ENCODE measurements around the gene IER5.

DNA sequence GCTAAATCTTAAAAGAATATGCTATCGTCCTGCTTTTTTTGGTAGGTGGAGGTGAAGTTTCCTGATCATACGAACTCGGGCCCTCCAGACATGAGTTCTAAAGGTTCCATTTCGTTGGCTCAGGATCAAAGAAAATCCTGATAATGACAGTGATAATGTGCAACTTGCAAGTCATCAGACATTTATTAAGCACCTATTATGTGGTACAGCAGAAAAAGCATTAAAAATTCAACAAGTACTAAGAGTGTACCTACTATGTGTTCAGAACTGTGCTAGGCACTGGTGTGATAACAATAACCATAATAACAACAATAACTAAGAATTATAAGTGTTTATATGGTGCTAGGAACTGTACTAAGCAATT is 3.9 kb upstream of the IER5 start:
- TF ChIP-seq, protein P1, sequence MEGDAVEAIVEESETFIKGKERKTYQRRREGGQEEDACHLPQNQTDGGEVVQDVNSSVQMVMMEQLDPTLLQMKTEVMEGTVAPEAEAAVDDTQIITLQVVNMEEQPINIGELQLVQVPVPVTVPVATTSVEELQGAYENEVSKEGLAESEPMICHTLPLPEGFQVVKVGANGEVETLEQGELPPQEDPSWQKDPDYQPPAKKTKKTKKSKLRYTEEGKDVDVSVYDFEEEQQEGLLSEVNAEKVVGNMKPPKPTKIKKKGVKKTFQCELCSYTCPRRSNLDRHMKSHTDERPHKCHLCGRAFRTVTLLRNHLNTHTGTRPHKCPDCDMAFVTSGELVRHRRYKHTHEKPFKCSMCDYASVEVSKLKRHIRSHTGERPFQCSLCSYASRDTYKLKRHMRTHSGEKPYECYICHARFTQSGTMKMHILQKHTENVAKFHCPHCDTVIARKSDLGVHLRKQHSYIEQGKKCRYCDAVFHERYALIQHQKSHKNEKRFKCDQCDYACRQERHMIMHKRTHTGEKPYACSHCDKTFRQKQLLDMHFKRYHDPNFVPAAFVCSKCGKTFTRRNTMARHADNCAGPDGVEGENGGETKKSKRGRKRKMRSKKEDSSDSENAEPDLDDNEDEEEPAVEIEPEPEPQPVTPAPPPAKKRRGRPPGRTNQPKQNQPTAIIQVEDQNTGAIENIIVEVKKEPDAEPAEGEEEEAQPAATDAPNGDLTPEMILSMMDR (IDR thresholded peaks at IDR 0.05): no peak
- TF ChIP-seq POLR2A (IDR thresholded peaks at IDR 0.05): no peak

All from Peyer's patch (tissue), 4 donors.